ACC112 (cell line): Measurements from ENCODE around the gene TBRG4.

Experiments used
- H2AFZ ChIP-seq: fragments of 200-600 bp; sonication (generic); one replicate; pipeline ENCODE4 v1.6.0; 2017; ENCODE audit warnings: antibody characterized with exemption, low read length; ENCODE audit not compliant: unreplicated experiment
- H3K27ac ChIP-seq: fragments of 200-600 bp; sonication (generic); 2 replicates; pipeline ENCODE4 v1.5.1; 2014; ENCODE audit warnings: low read depth, mild to moderate bottlenecking, antibody characterized with exemption, low read length, moderate library complexity
- H3K27me3 ChIP-seq: fragments of 200-600 bp; sonication (generic); 2 replicates; pipeline ENCODE4 v1.6.1; 2014; ENCODE audit warnings: mild to moderate bottlenecking, antibody characterized with exemption, low read length, moderate library complexity, mixed read lengths; ENCODE audit not compliant: insufficient read depth
- H3K36me3 ChIP-seq: fragments of 200-600 bp; sonication (generic); 2 replicates; pipeline ENCODE4 v1.6.1; 2016; ENCODE audit warnings: mild to moderate bottlenecking, antibody characterized with exemption, low read length, moderate library complexity, mixed read lengths; ENCODE audit not compliant: insufficient read depth
- H3K4me1 ChIP-seq: fragments of 200-600 bp; sonication (generic); one replicate; pipeline ENCODE4 v1.6.1; 2016; ENCODE audit warnings: low read length, mixed read lengths; ENCODE audit not compliant: insufficient read depth, unreplicated experiment, control insufficient read depth
- H3K4me3 ChIP-seq: fragments of 200-600 bp; sonication (generic); 2 replicates; pipeline ENCODE4 v1.5.1; 2014; ENCODE audit warnings: mild to moderate bottlenecking, low read depth, low read length
- H3K79me2 ChIP-seq: fragments of 200-600 bp; sonication (generic); one replicate; pipeline ENCODE4 v1.6.0; 2016; ENCODE audit warnings: low read length; ENCODE audit not compliant: control insufficient read depth, unreplicated experiment, insufficient read depth

Gene TBRG4

GRCh38 chr7:45129181-45129800 is 17.8 kb upstream of the TBRG4 start:
- H3K27me3 ChIP-seq, result no peaks in the 10 kb centered on the region
- no peak overlapping the region for H2AFZ ChIP-seq
- no peaks in the 10 kb centered on the region for H3K36me3 ChIP-seq
- H3K4me1 ChIP-seq, result no peaks in the 10 kb centered on the region
- H3K27ac ChIP-seq, result no peak overlapping the region
- H3K4me3 ChIP-seq, result no peak overlapping the region
- no peaks in the 10 kb centered on the region for H3K79me2 ChIP-seq

- Histone ChIP-seq H3K4me3 (no peak overlapping the region), H3K4me1 (no peaks in the 10 kb centered on the region), H3K79me2 (no peaks in the 10 kb centered on the region), H3K27ac (no peak overlapping the region), H3K27me3 (no peaks in the 10 kb centered on the region), H2AFZ (no peak overlapping the region), H3K36me3 (no peaks in the 10 kb centered on the region)
Measured at GRCh38 chr7:45126920-45127319, 15.4 kb upstream of the TBRG4 start.

- no peaks in the 10 kb centered on the region for H3K36me3 ChIP-seq
- no peak overlapping the region for H3K27ac ChIP-seq
- no peak overlapping the region for H3K4me3 ChIP-seq
- no peaks in the 10 kb centered on the region for H3K27me3 ChIP-seq
- H3K4me1 ChIP-seq, result no peaks in the 10 kb centered on the region
- no peaks in the 10 kb centered on the region for H3K79me2 ChIP-seq
- no peak overlapping the region for H2AFZ ChIP-seq
Measured at GRCh38 chr7:45126201-45126600, 14.7 kb upstream of the TBRG4 start.

- H3K4me3 ChIP-seq, result no peak overlapping the region
- H3K4me1 ChIP-seq, result no peaks in the 10 kb centered on the region
- no peak overlapping the region for H3K27ac ChIP-seq
- H3K36me3 ChIP-seq, result no peaks in the 10 kb centered on the region
- no peaks in the 10 kb centered on the region for H3K27me3 ChIP-seq
- no peaks in the 10 kb centered on the region for H3K79me2 ChIP-seq
- no peak overlapping the region for H2AFZ ChIP-seq
Measured at GRCh38 chr7:45125193-45125904, 13.9 kb upstream of the TBRG4 start.

GRCh38 chr7:45123913-45124710 is 12.6 kb upstream of the TBRG4 start:
- no peak overlapping the region for H3K27ac ChIP-seq
- H2AFZ ChIP-seq, result no peak overlapping the region
- no peaks in the 10 kb centered on the region for H3K36me3 ChIP-seq
- no peaks in the 10 kb centered on the region for H3K79me2 ChIP-seq
- no peaks in the 10 kb centered on the region for H3K4me1 ChIP-seq
- no peak overlapping the region for H3K4me3 ChIP-seq
- no peaks in the 10 kb centered on the region for H3K27me3 ChIP-seq

GRCh38 chr7:45122975-45123860 is 11.7 kb upstream of the TBRG4 start:
- Histone ChIP-seq H3K36me3 (no peaks in the 10 kb centered on the region), H3K4me1 (no peaks in the 10 kb centered on the region), H2AFZ (no peak overlapping the region), H3K79me2 (no peaks in the 10 kb centered on the region), H3K27me3 (no peaks in the 10 kb centered on the region), H3K27ac (no peak overlapping the region), H3K4me3 (no peak overlapping the region)

- Histone ChIP-seq H3K27ac (no peak overlapping the region), H3K27me3 (peaks cover 25% of the 10 kb centered on the region), H2AFZ (no peak overlapping the region), H3K4me3 (no peak overlapping the region), H3K79me2 (no peaks in the 10 kb centered on the region), H3K4me1 (no peaks in the 10 kb centered on the region), H3K36me3 (no peaks in the 10 kb centered on the region)
Measured at GRCh38 chr7:45119550-45119949, 8.1 kb upstream of the TBRG4 start.

GRCh38 chr7:45118889-45119331 is 7.4 kb upstream of the TBRG4 start:
- Histone ChIP-seq H2AFZ (no peak overlapping the region), H3K4me1 (no peaks in the 10 kb centered on the region), H3K27ac (no peak overlapping the region), H3K79me2 (no peaks in the 10 kb centered on the region), H3K27me3 (peaks cover 27% of the 10 kb centered on the region), H3K4me3 (no peak overlapping the region), H3K36me3 (no peaks in the 10 kb centered on the region)

GRCh38 chr7:45118292-45118691 is 6.8 kb upstream of the TBRG4 start:
- H3K27me3 ChIP-seq, result peaks cover 27% of the 10 kb centered on the region
- no peaks in the 10 kb centered on the region for H3K79me2 ChIP-seq
- H2AFZ ChIP-seq, result no peak overlapping the region
- H3K36me3 ChIP-seq, result no peaks in the 10 kb centered on the region
- H3K27ac ChIP-seq, result no peak overlapping the region
- H3K4me1 ChIP-seq, result no peaks in the 10 kb centered on the region
- H3K4me3 ChIP-seq, result no peak overlapping the region

GRCh38 chr7:45117582-45117981 is 6.1 kb upstream of the TBRG4 start:
- H3K4me1 ChIP-seq, result no peaks in the 10 kb centered on the region
- H3K27ac ChIP-seq, result no peak overlapping the region
- no peaks in the 10 kb centered on the region for H3K79me2 ChIP-seq
- no peak overlapping the region for H2AFZ ChIP-seq
- H3K4me3 ChIP-seq, result no peak overlapping the region
- peaks cover 27% of the 10 kb centered on the region for H3K27me3 ChIP-seq
- H3K36me3 ChIP-seq, result no peaks in the 10 kb centered on the region
